Gastrocnemius medialis (tissue), 4 donors: ENCODE measurements around the gene INKA1. TPM values are rescaled to one million over a fixed set of nuclear protein-coding genes. Genes with fewer than 3 reads are reported as not detected.

Source experiments
- ATAC-seq, 2 donors: fragments of 150-250 bp; one replicate each; pipeline ENCODE4 v1.9.1; 2016
- DNase-seq, 2 donors: peaks; one replicate each; pipeline ENCODE4 v3.0.0-alpha.2; 2019
- H3K27ac ChIP-seq, 4 donors: fragments of 200-600 bp; sonication (generic); 1 replicate in 1 of 4; 2 replicates in 3 of 4; pipeline ENCODE4 v1.5.1; 2016 to 2018; ENCODE audit warnings: mild to moderate bottlenecking in 2 of 4, moderate library complexity in 1 of 4
- H3K27me3 ChIP-seq, 3 donors: fragments of 200-600 bp; sonication (generic) in 2 of 3; 1 replicate in 1 of 3; 2 replicates in 2 of 3; pipeline versions ENCODE4 v1.5.1 to v1.6.0; 2016 to 2019; ENCODE audit warnings: mild to moderate bottlenecking in 1 of 3, moderate library complexity in 1 of 3
- H3K36me3 ChIP-seq, 2 donors: fragments of 200-600 bp; sonication (generic) in 1 of 2; one replicate each; pipeline ENCODE4 v1.5.1; 2017 to 2018
- H3K4me1 ChIP-seq, 2 donors: fragments of 200-600 bp; sonication (generic) in 1 of 2; one replicate each; pipeline ENCODE4 v1.5.1; 2016 to 2017; ENCODE audit warnings: mild to moderate bottlenecking in 2 of 2
- H3K4me3 ChIP-seq, 4 donors: fragments of 200-600 bp; sonication (generic) in 3 of 4; 1 replicate in 1 of 4; 2 replicates in 3 of 4; pipeline ENCODE4 v1.5.1; 2016 to 2019; ENCODE audit warnings: mild to moderate bottlenecking in 2 of 4
- H3K9me3 ChIP-seq, 3 donors: fragments of 200-600 bp; sonication (generic) in 2 of 3; 1 replicate in 1 of 3; 2 replicates in 2 of 3; pipeline ENCODE4 v1.5.1; 2016 to 2019
- CTCF ChIP-seq, 5 experiments: fragments of 450-650 bp in 3 of 5; fragments of 200-600 bp in 2 of 5; sonication (generic) in 2 of 5; IDR thresholded peaks in 4 of 5; conservative IDR thresholded peaks in 1 of 5; 1 replicate in 4 of 5; 2 replicates in 1 of 5; pipeline ENCODE4 v1.5.1; 2016 to 2019; ENCODE audit warnings: antibody characterized with exemption in 5 of 5, mild to moderate bottlenecking in 3 of 5, moderate library complexity in 3 of 5
- POLR2A ChIP-seq, 2 donors: fragments of 450-650 bp; IDR thresholded peaks; one replicate each; pipeline ENCODE4 v1.6.1; 2017; ENCODE audit warnings: antibody characterized with exemption in 2 of 2, mild to moderate bottlenecking in 2 of 2, moderate library complexity in 2 of 2
- in situ Hi-C, 4 donors: fragments of 200-750 bp; cut with MboI; loops; one replicate each; pipeline versions ENCODE4 v1.15.0 to v1.8.0; 2017; ENCODE audit warnings: low sequenced_read_pairs in 4 of 4
- intact Hi-C: fragments of 100-400 bp; cut with DNase I; formaldehyde crosslinking; loops from one replicate; pipeline ENCODE4 v1.15.1; 2023; ENCODE audit warnings: low total_unique reads
- total RNA-seq, 4 donors: library from RNA; depleted of rRNA; stranded (reverse); fragments of >200 nt; gene quantifications; one replicate each; pipeline versions ENCODE4 v1.1.0 to v1.2.3, GENCODE V29; 2016

Gene INKA1
- total RNA-seq, 4 donors from 2014 or later: 1.1 to 10.9 (median 5.2) TPM; not detected in 1

- no peaks in the 10 kb centered on the region for H3K27me3 ChIP-seq
- ATAC-seq (no peak), DNase-seq (no peak)
- intact Hi-C loops: no loop called here
- H3K9me3 ChIP-seq: no peaks in the 10 kb centered on the region
- peaks cover 41 to 47% of the 10 kb centered on the region in 2 donors for H3K4me1 ChIP-seq
- in situ Hi-C loops: no loop called here
- no peaks in the 10 kb centered on the region for H3K36me3 ChIP-seq
- H3K4me3 ChIP-seq: no peak overlapping the region
- no peak for TF ChIP-seq CTCF (IDR thresholded peaks at IDR 0.05 in 4 of 5, conservative IDR thresholded peaks at IDR 0.05 in 1 of 5)
- TF ChIP-seq POLR2A (IDR thresholded peaks at IDR 0.05): no peak
- peak overlapping the region in 1 of 4 donors; percentile 66 for H3K27ac ChIP-seq
Observed at GRCh38 chr3:49759226-49759625, 43.8 kb upstream of the INKA1 start.

- H3K27ac ChIP-seq: no peak overlapping the region
- peak in 1 of 2 donors; percentile 48 for ATAC-seq
- DNase-seq: no peak
- in situ Hi-C loops: no loop called here
- no peaks in the 10 kb centered on the region for H3K9me3 ChIP-seq
- TF ChIP-seq POLR2A (IDR thresholded peaks at IDR 0.05): no peak
- no peak for TF ChIP-seq CTCF (IDR thresholded peaks at IDR 0.05 in 4 of 5, conservative IDR thresholded peaks at IDR 0.05 in 1 of 5)
- intact Hi-C loops: no loop called here
- H3K27me3 ChIP-seq: no peaks in the 10 kb centered on the region
- H3K36me3 ChIP-seq: no peaks in the 10 kb centered on the region
- H3K4me3 ChIP-seq: no peak overlapping the region
- peaks cover 23 to 29% of the 10 kb centered on the region in 2 donors for H3K4me1 ChIP-seq
Observed at GRCh38 chr3:49761661-49762060, 41.4 kb upstream of the INKA1 start.

- intact Hi-C loops: no loop called here
- ATAC-seq (no peak), DNase-seq (no peak)
- in situ Hi-C loops: no loop called here
- no peaks in the 10 kb centered on the region for H3K36me3 ChIP-seq
- H3K4me1 ChIP-seq: peaks cover 1 to 8% of the 10 kb centered on the region in 2 donors
- no peak for TF ChIP-seq POLR2A (IDR thresholded peaks at IDR 0.05)
- H3K9me3 ChIP-seq: no peaks in the 10 kb centered on the region
- H3K27ac ChIP-seq: no peak overlapping the region
- no peaks in the 10 kb centered on the region for H3K27me3 ChIP-seq
- no peak overlapping the region for H3K4me3 ChIP-seq
Observed at GRCh38 chr3:49763981-49764380, 39.1 kb upstream of the INKA1 start.

GRCh38 chr3:49769286-49769915 lies 33.7 kb upstream of the INKA1 start:
- in situ Hi-C loops (no loop called here), intact Hi-C loops (no loop called here)
- Histone ChIP-seq H3K27me3 (no peaks in the 10 kb centered on the region), H3K4me1 (peaks cover 0 to 3% of the 10 kb centered on the region in 2 donors), H3K27ac (no peak overlapping the region), H3K4me3 (no peak overlapping the region), H3K36me3 (no peaks in the 10 kb centered on the region), H3K9me3 (no peaks in the 10 kb centered on the region)
- ATAC-seq (no peak), DNase-seq (no peak)
- TF ChIP-seq CTCF (IDR thresholded peaks at IDR 0.05 in 4 of 5, conservative IDR thresholded peaks at IDR 0.05 in 1 of 5) (no peak), POLR2A (IDR thresholded peaks at IDR 0.05) (no peak)

GRCh38 chr3:49769926-49770325 lies 33.1 kb upstream of the INKA1 start:
- Histone ChIP-seq H3K27me3 (no peaks in the 10 kb centered on the region), H3K4me1 (peaks cover under 1 to 3% of the 10 kb centered on the region in 2 donors), H3K36me3 (no peaks in the 10 kb centered on the region), H3K4me3 (no peak overlapping the region), H3K27ac (no peak overlapping the region), H3K9me3 (no peaks in the 10 kb centered on the region)
- TF ChIP-seq CTCF (IDR thresholded peaks at IDR 0.05 in 4 of 5, conservative IDR thresholded peaks at IDR 0.05 in 1 of 5) (no peak), POLR2A (IDR thresholded peaks at IDR 0.05) (no peak)
- in situ Hi-C loops: no loop called here
- intact Hi-C loops: no loop called here
- DNase-seq: no peak
- no peak for ATAC-seq
